ENCODE data around the gene NCF2. TPM values are rescaled to one million over a fixed set of nuclear protein-coding genes. Genes with fewer than 3 reads are reported as not detected.
A peak's percentile ranks its signal among the peaks of the same experiment; 100 is the strongest.

NCF2 gene
- total RNA-seq, 1 experiment from 2014 or later: 2.7 TPM

- DNase-seq (ENCODE audit: low spot score): no peak
Measured at GRCh38 chr1:183612407-183612806, 22.1 kb upstream of the NCF2 start.

- DNase-seq (ENCODE audit: low spot score): no peak
Measured at GRCh38 chr1:183611021-183611420, 20.8 kb upstream of the NCF2 start.

GRCh38 chr1:183609759-183610452 lies 19.6 kb upstream of the NCF2 start:
- peak; percentile 73 for DNase-seq (ENCODE audit: low spot score)

- DNase-seq (ENCODE audit: low spot score): peak; percentile 78
Measured at GRCh38 chr1:183609313-183609712, 19.1 kb upstream of the NCF2 start.

- DNase-seq (ENCODE audit: low spot score): no peak
Measured at GRCh38 chr1:183607322-183607980, 17.2 kb upstream of the NCF2 start.

GRCh38 chr1:183605904-183606303 lies 15.6 kb upstream of the NCF2 start:
- DNase-seq (ENCODE audit: low spot score): no peak

- no peak for DNase-seq (ENCODE audit: low spot score)
Measured at GRCh38 chr1:183604815-183605214, 14.6 kb upstream of the NCF2 start.

- DNase-seq (ENCODE audit: low spot score): peak; percentile 96
Measured at GRCh38 chr1:183604038-183604808, 14.0 kb upstream of the NCF2 start.

- no peak for DNase-seq (ENCODE audit: low spot score)
Measured at GRCh38 chr1:183602510-183602909, 12.3 kb upstream of the NCF2 start.

- DNase-seq (ENCODE audit: low spot score): no peak
Measured at GRCh38 chr1:183600634-183601033, 10.4 kb upstream of the NCF2 start.

- DNase-seq (ENCODE audit: low spot score): peak; percentile 60
Measured at GRCh38 chr1:183600136-183600535, 9.9 kb upstream of the NCF2 start.

DNA sequence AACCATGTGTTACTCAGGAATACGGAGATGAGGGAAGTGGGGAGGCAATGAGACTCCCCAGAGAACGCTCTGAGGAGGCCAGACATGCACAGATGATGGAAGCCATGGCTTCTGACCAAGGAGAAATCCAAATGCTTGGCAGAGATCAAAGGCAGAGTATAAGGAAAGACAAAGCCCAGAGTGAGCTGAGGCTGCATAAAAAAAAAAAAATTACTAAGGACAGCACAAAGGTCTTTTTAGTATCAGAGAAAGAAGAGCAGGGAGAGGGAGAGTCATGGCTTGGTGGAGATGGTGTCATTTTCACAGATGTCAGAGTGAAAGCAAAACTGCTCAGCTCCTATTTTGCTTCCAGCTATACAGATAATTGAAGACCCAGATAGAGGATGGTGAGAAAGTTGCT lies 8.1 kb upstream of the NCF2 start:
- DNase-seq (ENCODE audit: low spot score): no peak

GRCh38 chr1:183597656-183598347 lies 7.5 kb upstream of the NCF2 start:
- no peak for DNase-seq (ENCODE audit: low spot score)

DNA sequence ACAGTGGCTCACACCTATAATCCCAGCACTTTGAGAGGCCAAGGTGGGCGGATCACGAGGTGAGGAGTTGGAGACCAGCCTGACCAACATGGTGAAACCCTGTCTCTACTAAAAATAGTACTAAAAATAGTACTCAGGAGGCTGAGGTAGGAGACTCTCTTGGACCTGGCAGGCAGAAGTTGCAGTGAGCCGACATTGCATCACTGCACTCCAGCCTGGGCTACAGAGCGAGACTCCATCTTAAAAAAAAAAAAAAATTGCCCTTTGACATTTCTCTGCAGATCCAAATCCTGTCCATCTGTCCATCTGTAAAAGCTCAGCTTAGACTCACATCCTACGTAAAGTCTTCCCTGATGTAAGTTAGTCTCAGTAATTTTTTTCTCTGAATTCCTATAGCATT lies 6.2 kb upstream of the NCF2 start:
- no peak for DNase-seq (ENCODE audit: low spot score)

- DNase-seq (ENCODE audit: low spot score): no peak
Measured at GRCh38 chr1:183595537-183595936, 5.3 kb upstream of the NCF2 start.

DNA sequence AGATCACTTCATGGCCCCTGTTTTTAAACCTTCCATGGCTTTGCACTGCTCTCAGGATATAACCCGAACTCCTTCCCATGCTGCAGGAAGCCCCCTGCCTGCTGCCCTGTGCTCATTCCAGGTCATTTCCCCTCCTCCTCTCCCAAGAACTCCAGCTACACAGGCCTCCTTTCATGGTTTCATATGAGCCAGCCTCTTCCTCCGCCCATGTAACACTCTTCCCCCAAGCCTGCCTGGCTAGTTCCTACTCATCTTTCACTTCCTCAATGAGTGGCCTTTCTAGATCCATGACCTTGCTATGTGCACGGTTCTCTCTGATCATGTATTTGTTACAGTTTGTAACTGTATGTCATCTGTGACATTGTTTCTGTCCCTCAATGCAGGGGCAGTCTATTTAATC lies 3.1 kb upstream of the NCF2 start:
- DNase-seq (ENCODE audit: low spot score): no peak

DNA sequence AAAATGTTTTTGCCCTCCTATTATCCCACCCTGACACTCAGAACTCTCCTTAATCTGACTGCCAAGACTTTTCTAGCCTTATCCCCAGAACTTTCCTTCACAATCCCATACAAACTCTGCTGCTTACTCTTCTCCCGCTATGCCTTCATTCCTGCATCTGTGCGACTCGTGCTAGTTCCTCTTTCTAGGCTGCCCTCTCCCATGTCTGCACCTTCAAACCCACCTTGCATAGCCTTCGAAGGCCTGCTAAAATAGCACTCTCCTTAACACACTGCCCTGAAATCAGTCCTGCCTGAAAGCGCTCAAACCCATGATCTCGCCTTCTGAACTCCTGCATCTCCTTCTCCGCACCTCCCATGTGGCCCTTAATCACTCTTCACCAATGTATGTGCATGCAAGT lies 2.5 kb upstream of the NCF2 start:
- no peak for DNase-seq (ENCODE audit: low spot score)

- no peak for DNase-seq (ENCODE audit: low spot score)
Measured at GRCh38 chr1:183589874-183590243, 400 bp downstream of the NCF2 start.

GRCh38 chr1:183589384-183589783 lies 875 bp downstream of the NCF2 start:
- no peak for DNase-seq (ENCODE audit: low spot score)

- DNase-seq (ENCODE audit: low spot score): no peak
Measured at GRCh38 chr1:183588827-183589226, 1.4 kb downstream of the NCF2 start.

GRCh38 chr1:183586926-183587325 lies 3.3 kb downstream of the NCF2 start:
- DNase-seq (ENCODE audit: low spot score): no peak

DNA sequence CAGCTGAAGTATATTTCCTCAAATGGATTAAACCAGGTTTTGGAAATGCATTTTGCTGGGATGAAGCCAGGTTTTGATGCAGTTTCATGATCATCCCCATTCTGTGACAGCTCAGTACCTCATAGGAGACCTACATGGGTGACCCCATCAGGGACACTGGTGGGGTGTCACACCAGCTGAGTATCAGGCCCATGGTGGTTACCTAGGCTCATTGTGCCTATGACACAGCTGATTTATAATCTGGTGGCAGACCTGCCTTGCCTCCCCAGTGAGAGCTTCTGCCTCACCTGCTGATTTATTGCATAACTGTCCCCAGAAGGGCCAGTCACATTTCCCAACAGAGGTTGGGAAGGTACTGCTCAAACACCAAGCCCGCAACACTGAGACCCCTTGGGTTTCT lies 3.8 kb downstream of the NCF2 start:
- DNase-seq (ENCODE audit: low spot score): no peak
